D721Med (cell line): Measurements from ENCODE around the gene PPP2R5C.

Experiments
- DNase-seq: peaks from one replicate; pipeline ENCODE4 v3.0.0; 2011; ENCODE audit warnings: low spot score; ENCODE audit not compliant: insufficient read length
- FAIRE-seq: peaks from 2 replicates; lab custom pipeline; 2011; peaks lifted over from hg19 to GRCh38; lab: Jason Lieb, UNC
- CTCF ChIP-seq: IDR thresholded peaks from 2 replicates; pipeline ENCODE4 v1.5.1; 2012; ENCODE audit warnings: mild to moderate bottlenecking, control low read depth; ENCODE audit not compliant: insufficient read depth; ENCODE audit errors: missing control alignments

Gene PPP2R5C

GRCh38 chr14:101716077-101716950 is 45.2 kb upstream of the PPP2R5C start:
- FAIRE-seq, result no peak
- TF ChIP-seq CTCF, result no peak
- DNase-seq, result no peak

GRCh38 chr14:101716956-101717662 is 44.4 kb upstream of the PPP2R5C start:
- DNase-seq (no peak), FAIRE-seq (no peak)
- TF ChIP-seq CTCF, result no peak

- FAIRE-seq, result no peak
- no peak for DNase-seq
- TF ChIP-seq CTCF, result no peak
Measured at GRCh38 chr14:101717663-101718490, 43.6 kb upstream of the PPP2R5C start.

- no peak for DNase-seq
Measured at GRCh38 chr14:101719045-101719645, 42.4 kb upstream of the PPP2R5C start.

GRCh38 chr14:101719708-101720107 is 41.8 kb upstream of the PPP2R5C start:
- no peak for TF ChIP-seq CTCF
- FAIRE-seq, result no peak
- DNase-seq, result no peak

More at GRCh38 chr14:101719045-101719645, 42.4 kb upstream of the PPP2R5C start:
- FAIRE-seq, result no peak
- no peak for TF ChIP-seq CTCF

GRCh38 chr14:101721111-101721510 is 40.4 kb upstream of the PPP2R5C start:
- FAIRE-seq (no peak), DNase-seq (no peak)
- no peak for TF ChIP-seq CTCF
